LoVo (cell line): Measurements from ENCODE around the gene ASB1.
"Not testable (repeated sequence)": the region's sequence is repeated elsewhere in the genome, so short reads cannot be mapped to it uniquely, and the experiment has no call there.

ENCODE experiments used
- DNase-seq: peaks from one replicate; pipeline ENCODE4 v3.0.0-alpha.2; 2016; ENCODE audit warnings: low spot score

ASB1 gene

GRCh38 chr2:238423561-238424312 lies 3.0 kb upstream of the ASB1 start:
- DNase-seq: no peak

GRCh38 chr2:238424313-238424700 lies 2.4 kb upstream of the ASB1 start:
- DNase-seq: no peak

- peak; percentile 16 for DNase-seq
These were observed 1.2 kb upstream of the ASB1 start for GRCh38 chr2:238425505-238425978.

GRCh38 chr2:238425979-238426567 lies 654 bp upstream of the ASB1 start:
- peak; percentile 49 for DNase-seq

- DNase-seq: no peak
These were observed 872 bp downstream of the ASB1 start for GRCh38 chr2:238427435-238428162.

- DNase-seq: no peak
These were observed 2.1 kb downstream of the ASB1 start for GRCh38 chr2:238428866-238429265.

GRCh38 chr2:238430781-238431180 lies 4.1 kb downstream of the ASB1 start:
- no peak for DNase-seq

GRCh38 chr2:238431456-238431855 lies 4.7 kb downstream of the ASB1 start:
- DNase-seq: no peak

- no peak for DNase-seq
These were observed 6.7 kb downstream of the ASB1 start for GRCh38 chr2:238433300-238433915.

- no peak for DNase-seq
These were observed 7.5 kb downstream of the ASB1 start for GRCh38 chr2:238433941-238434845.

GRCh38 chr2:238434846-238435751 lies 8.4 kb downstream of the ASB1 start:
- DNase-seq: no peak

- no peak for DNase-seq
These were observed 9.0 kb downstream of the ASB1 start for GRCh38 chr2:238435752-238436096.

- DNase-seq: peak; percentile 87
These were observed 12.4 kb downstream of the ASB1 start for GRCh38 chr2:238438856-238439849.

- no peak for DNase-seq
These were observed 13.2 kb downstream of the ASB1 start for GRCh38 chr2:238439917-238440316.

- no peak for DNase-seq
These were observed 13.6 kb downstream of the ASB1 start for GRCh38 chr2:238440331-238440730.

- DNase-seq: no peak
These were observed 14.0 kb downstream of the ASB1 start for GRCh38 chr2:238440767-238441166.

- DNase-seq: no peak
These were observed 14.8 kb downstream of the ASB1 start for GRCh38 chr2:238441262-238442114.

GRCh38 chr2:238442257-238442656 lies 15.5 kb downstream of the ASB1 start:
- DNase-seq: not testable (repeated sequence)
